IPS-15b (cell line): ENCODE measurements around the gene LRRC1.

Source experiments
- H3K27me3 ChIP-seq: one replicate; pipeline ENCODE4 v1.6.1; 2013; ENCODE audit warnings: low read length; ENCODE audit not compliant: control insufficient read depth, insufficient read depth
- H3K36me3 ChIP-seq: one replicate; pipeline ENCODE4 v1.6.1; 2013; ENCODE audit warnings: low read length; ENCODE audit not compliant: control insufficient read depth, insufficient read depth
- H3K4me1 ChIP-seq: one replicate; pipeline ENCODE4 v1.6.1; 2013; ENCODE audit warnings: mild to moderate bottlenecking, low read length; ENCODE audit not compliant: control insufficient read depth, insufficient read depth
- H3K4me3 ChIP-seq: one replicate; pipeline ENCODE4 v1.5.1; 2013; ENCODE audit warnings: low read depth, low read length
- H3K9ac ChIP-seq: one replicate; pipeline ENCODE4 v1.6.1; 2013; ENCODE audit warnings: low read depth, mild to moderate bottlenecking, low read length
- H3K9me3 ChIP-seq: one replicate; pipeline ENCODE4 v1.6.1; 2013; ENCODE audit warnings: mild to moderate bottlenecking, low read length; ENCODE audit not compliant: control insufficient read depth, insufficient read depth

LRRC1 gene

DNA sequence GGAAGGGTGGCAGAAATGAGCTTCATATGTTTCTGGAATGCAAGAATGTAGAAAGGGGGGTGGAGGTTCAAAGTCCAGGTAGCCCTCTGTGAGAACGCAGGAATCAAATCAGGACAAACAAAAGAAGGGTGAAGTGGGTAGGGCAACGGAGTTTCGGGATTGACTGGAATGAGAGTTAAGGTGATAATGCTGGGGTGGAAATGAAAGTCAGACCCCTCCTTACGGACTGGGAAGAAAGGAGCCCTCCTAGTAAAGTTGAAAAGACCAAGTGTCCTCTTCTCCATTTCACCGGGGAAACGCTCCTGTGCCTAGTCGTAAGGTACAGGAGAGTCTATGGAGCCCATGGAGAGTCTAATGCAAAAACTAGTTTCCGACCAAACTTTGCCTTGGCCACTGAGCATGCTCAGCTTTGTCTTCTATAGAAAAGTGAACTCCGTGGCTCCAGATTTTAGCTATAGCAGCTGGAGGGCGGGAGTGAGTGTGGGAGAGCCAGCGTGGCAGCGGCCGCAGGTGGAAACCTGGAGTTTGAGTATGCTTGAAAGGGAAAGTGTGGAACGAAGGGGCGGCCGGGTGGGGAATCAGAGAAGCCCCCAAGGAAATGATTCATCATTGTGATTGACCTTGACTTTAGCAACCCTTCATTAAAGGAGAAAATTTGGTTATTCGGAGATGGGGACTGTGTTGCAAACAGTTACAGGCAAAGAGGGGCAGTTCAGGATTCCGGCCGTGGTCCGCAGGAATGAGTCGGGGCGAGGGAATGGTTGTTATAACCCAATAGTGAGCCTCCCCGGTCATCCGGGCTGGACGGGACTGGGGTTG, 1.3 kb upstream of the LRRC1 start:
- peak overlapping the region; percentile 82 for H3K9ac ChIP-seq

DNA sequence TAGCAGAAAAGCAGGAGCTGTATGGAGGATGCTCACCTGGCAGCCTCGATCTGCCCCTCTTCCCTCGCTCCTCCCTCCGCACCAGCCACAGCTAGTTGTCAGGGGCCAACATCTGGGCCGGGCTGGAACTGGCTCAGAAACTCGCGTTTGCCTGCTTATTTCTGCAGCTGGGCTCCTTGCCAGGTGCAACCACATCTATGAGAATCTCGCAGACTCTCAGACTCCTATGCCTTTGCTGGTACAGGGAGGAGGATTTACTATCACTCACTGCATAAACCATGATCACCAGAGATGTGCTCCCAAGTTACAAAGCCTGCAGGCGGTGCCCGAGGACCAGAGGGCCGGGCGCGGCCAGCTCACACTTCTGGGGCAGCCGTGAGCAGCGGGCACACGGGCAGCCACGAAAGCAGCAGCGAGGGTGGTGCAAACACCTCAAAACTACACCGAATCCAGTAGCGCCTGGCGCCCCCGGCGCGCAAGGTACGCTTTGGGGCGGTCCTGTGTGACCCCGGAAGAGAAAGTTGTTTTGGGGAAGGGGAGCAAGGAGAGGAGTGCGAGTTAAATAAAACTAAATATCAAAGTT, 577 bp upstream of the LRRC1 start:
- H3K4me1 ChIP-seq: peaks cover 6% of the 10 kb centered on the region
- H3K4me3 ChIP-seq: peak overlapping the region; percentile 91
- no peaks in the 10 kb centered on the region for H3K36me3 ChIP-seq
- peaks cover 13% of the 10 kb centered on the region for H3K27me3 ChIP-seq
- peak overlapping the region; percentile 82 for H3K9ac ChIP-seq
- no peaks in the 10 kb centered on the region for H3K9me3 ChIP-seq

More for the DNA sequence above, 1.3 kb upstream of the LRRC1 start:
- no peaks in the 10 kb centered on the region for H3K36me3 ChIP-seq
- no peaks in the 10 kb centered on the region for H3K9me3 ChIP-seq
- H3K4me3 ChIP-seq: peak overlapping the region; percentile 91
- H3K27me3 ChIP-seq: peaks cover 13% of the 10 kb centered on the region
- peaks cover 6% of the 10 kb centered on the region for H3K4me1 ChIP-seq

- H3K9ac ChIP-seq: peak overlapping the region; percentile 19
- no peaks in the 10 kb centered on the region for H3K9me3 ChIP-seq
- H3K36me3 ChIP-seq: no peaks in the 10 kb centered on the region
- H3K27me3 ChIP-seq: peaks cover 13% of the 10 kb centered on the region
- H3K4me1 ChIP-seq: peaks cover 6% of the 10 kb centered on the region
- H3K4me3 ChIP-seq: peak overlapping the region; percentile 91
Measured at GRCh38 chr6:53795340-53795701, 516 bp downstream of the LRRC1 start.

- Histone ChIP-seq H3K4me1 (peaks cover 6% of the 10 kb centered on the region), H3K27me3 (peaks cover 13% of the 10 kb centered on the region), H3K4me3 (peak overlapping the region; percentile 91), H3K36me3 (no peaks in the 10 kb centered on the region), H3K9me3 (no peaks in the 10 kb centered on the region), H3K9ac (peak overlapping the region; percentile 48)
Measured at GRCh38 chr6:53795702-53796450, 1.1 kb downstream of the LRRC1 start.

DNA sequence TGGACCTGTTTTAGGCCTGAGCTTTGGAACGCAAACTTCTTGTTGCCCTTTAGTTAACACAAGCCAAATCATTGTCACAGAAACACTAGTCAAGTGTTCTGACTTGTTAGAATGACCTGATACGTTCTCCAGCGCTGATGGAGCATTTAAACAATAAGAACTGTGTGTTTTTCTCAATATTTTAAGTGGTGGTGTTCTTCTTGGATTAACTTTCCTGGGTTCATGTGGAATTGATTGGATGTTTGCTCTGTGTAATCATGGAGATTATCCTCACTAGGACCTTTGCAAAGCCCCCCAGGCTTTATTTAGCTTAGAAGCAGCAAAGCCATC, 1.6 kb downstream of the LRRC1 start:
- no peak overlapping the region for H3K9ac ChIP-seq
- peaks cover 6% of the 10 kb centered on the region for H3K4me1 ChIP-seq
- H3K4me3 ChIP-seq: peak overlapping the region; percentile 91
- H3K27me3 ChIP-seq: peaks cover 13% of the 10 kb centered on the region
- no peaks in the 10 kb centered on the region for H3K9me3 ChIP-seq
- no peaks in the 10 kb centered on the region for H3K36me3 ChIP-seq

DNA sequence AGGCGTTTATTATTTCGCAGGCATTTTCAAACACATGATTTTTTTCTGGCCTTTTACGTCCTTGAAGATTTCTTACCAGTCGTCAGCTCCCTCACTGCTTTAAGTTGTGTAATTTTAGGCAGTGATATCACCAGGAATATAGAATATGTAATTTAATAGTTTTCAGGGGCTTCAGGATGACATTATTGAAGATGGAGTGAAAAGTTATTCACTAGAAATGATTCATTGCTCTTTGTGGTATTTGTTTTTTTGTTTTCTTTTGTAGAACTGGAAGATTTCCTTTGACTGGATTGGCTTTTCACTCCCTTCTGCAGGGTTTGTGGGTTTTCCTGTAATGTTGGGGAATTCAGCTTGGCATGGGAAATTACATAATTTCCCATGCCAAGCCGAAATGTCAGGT, 2.0 kb downstream of the LRRC1 start:
- H3K4me3 ChIP-seq: no peak overlapping the region
- H3K9me3 ChIP-seq: no peaks in the 10 kb centered on the region
- H3K9ac ChIP-seq: no peak overlapping the region
- H3K36me3 ChIP-seq: no peaks in the 10 kb centered on the region
- H3K27me3 ChIP-seq: peaks cover 13% of the 10 kb centered on the region
- H3K4me1 ChIP-seq: peaks cover 6% of the 10 kb centered on the region

DNA sequence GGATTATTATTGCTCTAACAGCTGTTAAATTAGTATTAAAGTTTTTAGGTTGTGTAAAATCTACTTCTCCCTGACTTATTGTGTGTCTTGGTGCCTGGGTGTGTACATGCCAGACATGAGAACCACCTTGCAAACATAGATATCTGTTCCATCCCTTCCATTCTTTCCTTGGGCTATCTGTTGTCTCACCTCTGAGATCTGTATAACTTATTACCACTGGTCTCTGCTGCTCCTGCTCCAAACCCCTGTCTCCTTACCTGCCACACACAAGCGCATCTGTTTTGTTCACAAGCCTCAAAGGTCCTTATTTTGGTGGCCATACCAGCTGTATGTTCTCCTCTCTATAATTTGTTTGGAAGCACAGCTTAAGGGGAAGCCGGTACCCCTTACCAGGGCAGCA, 2.5 kb downstream of the LRRC1 start:
- H3K9ac ChIP-seq: no peak overlapping the region
- no peaks in the 10 kb centered on the region for H3K9me3 ChIP-seq
- H3K4me3 ChIP-seq: no peak overlapping the region
- H3K36me3 ChIP-seq: no peaks in the 10 kb centered on the region
- H3K4me1 ChIP-seq: peaks cover 6% of the 10 kb centered on the region
- H3K27me3 ChIP-seq: peaks cover 13% of the 10 kb centered on the region

GRCh38 chr6:53799340-53799739, 4.5 kb downstream of the LRRC1 start:
- no peak overlapping the region for H3K4me3 ChIP-seq
- H3K9me3 ChIP-seq: no peaks in the 10 kb centered on the region
- no peak overlapping the region for H3K9ac ChIP-seq
- no peaks in the 10 kb centered on the region for H3K4me1 ChIP-seq
- peaks cover 13% of the 10 kb centered on the region for H3K27me3 ChIP-seq
- no peaks in the 10 kb centered on the region for H3K36me3 ChIP-seq

GRCh38 chr6:53801022-53801421, 6.2 kb downstream of the LRRC1 start:
- H3K36me3 ChIP-seq: no peaks in the 10 kb centered on the region
- no peak overlapping the region for H3K4me3 ChIP-seq
- H3K9me3 ChIP-seq: no peaks in the 10 kb centered on the region
- no peak overlapping the region for H3K9ac ChIP-seq
- peaks cover 12% of the 10 kb centered on the region for H3K27me3 ChIP-seq
- H3K4me1 ChIP-seq: peaks cover 3% of the 10 kb centered on the region

- Histone ChIP-seq H3K36me3 (no peaks in the 10 kb centered on the region), H3K27me3 (no peaks in the 10 kb centered on the region), H3K4me1 (peaks cover 3% of the 10 kb centered on the region), H3K4me3 (no peak overlapping the region), H3K9ac (no peak overlapping the region), H3K9me3 (no peaks in the 10 kb centered on the region)
Measured at GRCh38 chr6:53802582-53802981, 7.8 kb downstream of the LRRC1 start.

DNA sequence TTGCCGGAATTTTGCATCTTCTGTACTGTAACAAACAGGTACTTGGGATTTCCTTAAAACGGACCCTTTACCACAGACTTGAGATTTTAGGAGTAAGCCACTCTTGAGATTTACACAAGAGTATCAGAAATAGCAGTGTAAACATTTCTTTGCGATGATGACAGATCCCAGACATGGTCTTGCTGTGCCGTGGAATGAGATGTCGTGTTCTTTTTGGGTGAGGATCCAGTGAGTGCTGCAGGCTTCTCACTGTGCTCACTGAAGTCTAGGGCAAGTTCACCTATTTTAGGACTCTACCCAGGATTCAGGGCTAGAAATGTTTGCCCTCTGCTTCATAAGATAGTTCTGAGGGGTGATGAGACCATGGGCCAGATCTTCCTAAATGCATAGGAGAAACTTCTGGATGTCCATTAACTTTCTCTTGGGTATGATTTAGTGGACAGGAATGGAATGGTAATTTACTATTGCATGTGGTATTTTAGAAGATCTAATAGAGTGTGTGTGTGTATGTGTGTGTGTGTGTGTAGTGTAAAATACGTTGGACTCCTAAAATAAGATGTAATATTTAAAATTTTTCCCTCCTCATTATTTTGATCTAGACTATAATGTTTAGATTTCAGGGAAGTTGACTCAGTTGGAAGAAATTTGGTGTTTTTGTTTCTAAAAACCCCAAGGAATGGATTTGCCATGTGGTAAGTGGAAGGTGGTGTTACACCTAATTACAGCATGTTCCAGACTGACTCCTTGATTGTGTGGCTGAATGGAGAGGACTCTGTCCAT, 8.5 kb downstream of the LRRC1 start:
- Histone ChIP-seq H3K4me3 (no peak overlapping the region), H3K4me1 (peaks cover 6% of the 10 kb centered on the region), H3K9ac (no peak overlapping the region), H3K27me3 (no peaks in the 10 kb centered on the region), H3K9me3 (no peaks in the 10 kb centered on the region), H3K36me3 (no peaks in the 10 kb centered on the region)
